Stomach (tissue), 9 donors: Measurements from ENCODE around the gene PRTG. TPM values are rescaled to one million over a fixed set of nuclear protein-coding genes. Genes with fewer than 3 reads are reported as not detected.

Source experiments
- DNase-seq, 2 donors: peaks; one replicate each; pipeline versions ENCODE4 v3.0.0 to v3.0.0-alpha.2; 2013 to 2019
- H3K27ac ChIP-seq, 5 donors: fragments of 200-600 bp in 4 of 5; sonication (generic) in 4 of 5; one replicate each; pipeline ENCODE4 v1.5.1; 2013 to 2019; ENCODE audit warnings: mild to moderate bottlenecking in 1 of 5, moderate library complexity in 1 of 5
- H3K27me3 ChIP-seq, 3 donors: fragments of 200-600 bp; sonication (generic); one replicate each; pipeline ENCODE4 v1.5.1; 2017 to 2019; ENCODE audit warnings: mixed run types in 1 of 3
- H3K36me3 ChIP-seq, 4 donors: fragments of 200-600 bp; sonication (generic); 1 replicate in 3 of 4; 2 replicates in 1 of 4; pipeline ENCODE4 v1.5.1; 2016 to 2019
- H3K4me1 ChIP-seq, 4 donors: fragments of 200-600 bp; sonication (generic); one replicate each; pipeline ENCODE4 v1.5.1; 2016 to 2019
- H3K4me3 ChIP-seq, 4 donors: fragments of 200-600 bp; sonication (generic) in 3 of 4; one replicate each; pipeline ENCODE4 v1.5.1; 2016 to 2019; ENCODE audit warnings: mild to moderate bottlenecking in 1 of 4
- H3K9me3 ChIP-seq, 4 donors: fragments of 200-600 bp; sonication (generic); one replicate each; pipeline ENCODE4 v1.5.1; 2016 to 2019
- CTCF ChIP-seq, 7 experiments: fragments of 450-650 bp in 4 of 7; fragments of 200-600 bp in 3 of 7; sonication (generic) in 3 of 7; IDR thresholded peaks; one replicate each; pipeline ENCODE4 v1.5.1; 2016 to 2019; ENCODE audit warnings: antibody characterized with exemption in 7 of 7, control low read depth in 2 of 7, mild to moderate bottlenecking in 1 of 7
- EP300 ChIP-seq: sonication (generic); formaldehyde crosslinking; IDR thresholded peaks from one replicate; pipeline ENCODE4 v1.6.1; 2017; ENCODE audit warnings: antibody characterized with exemption
- POLR2A ChIP-seq, 4 donors: fragments of 450-650 bp; IDR thresholded peaks; one replicate each; pipeline ENCODE4 v1.6.1; 2016; ENCODE audit warnings: antibody characterized with exemption in 4 of 4, control low read depth in 2 of 4, mild to moderate bottlenecking in 1 of 4, moderate library complexity in 1 of 4
- POLR2AphosphoS5 ChIP-seq, 3 donors: sonication (generic); formaldehyde crosslinking; IDR thresholded peaks; one replicate each; pipeline ENCODE4 v1.6.1; 2016; ENCODE audit warnings: antibody characterized with exemption in 3 of 3
- WGBS, 5 donors: extraction: QIAGEN DNeasy Blood & Tissue Kit in 3 of 5; methylation state at CpG; one replicate each; pipeline versions ENCODE4 v1.1.5 to v1.1.7; 2013 to 2018; 5-methylcytosine and 5-hydroxymethylcytosine counted together
- intact Hi-C: fragments of 100-400 bp; cut with DNase I; formaldehyde crosslinking; loops from one replicate; pipeline ENCODE4 v1.15.1; 2023; ENCODE audit warnings: low total_unique reads
- polyA plus RNA-seq, 3 donors: library from polyadenylated mRNA; stranded (reverse); fragments of 200-250 nt; gene quantifications; one replicate each; pipeline ENCODE4 v1.2.3, GENCODE V29; 2013
- total RNA-seq, 5 donors: library from RNA; depleted of rRNA; stranded (reverse); fragments of >200 nt; gene quantifications; one replicate each; pipeline versions ENCODE4 v1.1.0 to v1.2.3, GENCODE V29; 2014 to 2016
- donor health status: healthy with polysubstance abuse.
- donor health status: Bipolar disorder and iron deficiency.
- donor health status: healthy.

PRTG gene
- total and polyA plus RNA-seq, 8 donors: under 0.01 to 12.3 (median 0.63) TPM; not detected in 2

GRCh38 chr15:55638764-55639163 lies 104.2 kb downstream of the PRTG start:
- no peak for DNase-seq
- peaks cover 0 to 4% (median 1%) of the 10 kb centered on the region in 4 donors for H3K4me1 ChIP-seq
- H3K36me3 ChIP-seq: peaks cover 0 to 8% (median 6%) of the 10 kb centered on the region in 4 donors
- intact Hi-C loops: no loop called here
- 91 to 98% (median 93%) methylated on average over 1 of the region's 1 CpG for WGBS, 5 donors
- no peaks in the 10 kb centered on the region for H3K27me3 ChIP-seq
- no peak overlapping the region for H3K27ac ChIP-seq
- no peaks in the 10 kb centered on the region for H3K9me3 ChIP-seq
- H3K4me3 ChIP-seq: no peak overlapping the region
- TF ChIP-seq CTCF (IDR thresholded peaks at IDR 0.05): no peak
- TF ChIP-seq EP300: no peak
- no peak for TF ChIP-seq POLR2AphosphoS5 (IDR thresholded peaks at IDR 0.05)
- no peak for TF ChIP-seq POLR2A (IDR thresholded peaks at IDR 0.05)

- TF ChIP-seq POLR2A (IDR thresholded peaks at IDR 0.05): no peak
- TF ChIP-seq EP300: no peak
- no peak for TF ChIP-seq POLR2AphosphoS5 (IDR thresholded peaks at IDR 0.05)
- peaks cover 0 to 4% (median 1%) of the 10 kb centered on the region in 4 donors for H3K4me1 ChIP-seq
- 90 to 96% (median 93%) methylated on average over 3 of the region's 3 CpGs for WGBS, 5 donors
- no peak for DNase-seq
- intact Hi-C loops: no loop called here
- H3K9me3 ChIP-seq: no peaks in the 10 kb centered on the region
- peaks cover 0 to 8% (median 6%) of the 10 kb centered on the region in 4 donors for H3K36me3 ChIP-seq
- H3K4me3 ChIP-seq: no peak overlapping the region
- H3K27me3 ChIP-seq: no peaks in the 10 kb centered on the region
- H3K27ac ChIP-seq: no peak overlapping the region
These were observed 105.9 kb downstream of the PRTG start for GRCh38 chr15:55637086-55637485.

GRCh38 chr15:55633731-55634130 lies 109.2 kb downstream of the PRTG start:
- Histone ChIP-seq H3K4me1 (no peaks in the 10 kb centered on the region), H3K9me3 (no peaks in the 10 kb centered on the region), H3K27me3 (no peaks in the 10 kb centered on the region), H3K4me3 (no peak overlapping the region), H3K36me3 (no peaks in the 10 kb centered on the region), H3K27ac (no peak overlapping the region)
- intact Hi-C loops: no loop called here
- DNase-seq: no peak
- no peak for TF ChIP-seq POLR2AphosphoS5 (IDR thresholded peaks at IDR 0.05)
- no peak for TF ChIP-seq EP300
- TF ChIP-seq POLR2A (IDR thresholded peaks at IDR 0.05): no peak
- no peak for TF ChIP-seq CTCF (IDR thresholded peaks at IDR 0.05)
- WGBS, 5 donors: 72 to 91% (median 77%) methylated on average over 1 of the region's 1 CpG

GRCh38 chr15:55632434-55632833 lies 110.5 kb downstream of the PRTG start:
- Histone ChIP-seq H3K27ac (no peak overlapping the region), H3K4me3 (no peak overlapping the region), H3K27me3 (no peaks in the 10 kb centered on the region), H3K36me3 (no peaks in the 10 kb centered on the region), H3K9me3 (no peaks in the 10 kb centered on the region), H3K4me1 (no peaks in the 10 kb centered on the region)
- intact Hi-C loops: no loop called here
- DNase-seq: no peak
- 80 to 93% (median 91%) methylated on average over 2 of the region's 2 CpGs for WGBS, 5 donors
- no peak for TF ChIP-seq CTCF (IDR thresholded peaks at IDR 0.05)
- TF ChIP-seq POLR2A (IDR thresholded peaks at IDR 0.05): no peak
- no peak for TF ChIP-seq POLR2AphosphoS5 (IDR thresholded peaks at IDR 0.05)
- no peak for TF ChIP-seq EP300

GRCh38 chr15:55630858-55631257 lies 112.1 kb downstream of the PRTG start:
- Histone ChIP-seq H3K27ac (no peak overlapping the region), H3K4me1 (no peaks in the 10 kb centered on the region), H3K27me3 (no peaks in the 10 kb centered on the region), H3K36me3 (no peaks in the 10 kb centered on the region), H3K9me3 (no peaks in the 10 kb centered on the region), H3K4me3 (no peak overlapping the region)
- no peak for DNase-seq
- intact Hi-C loops: no loop called here
- no peak for TF ChIP-seq POLR2A (IDR thresholded peaks at IDR 0.05)
- TF ChIP-seq EP300: no peak
- no peak for TF ChIP-seq POLR2AphosphoS5 (IDR thresholded peaks at IDR 0.05)
- TF ChIP-seq CTCF (IDR thresholded peaks at IDR 0.05): no peak
- WGBS, 5 donors: 69 to 80% (median 77%) methylated on average over 3 of the region's 3 CpGs
